NCI-H2081 (cell line): ENCODE data around the gene MAPK11.

Source experiments
- DNase-seq, 2 experiments: peaks; one replicate each; lab custom pipeline; 2025; lab: John Stamatoyannopoulos, UW

Gene MAPK11

GRCh38 chr22:50248196-50249081, 21.7 kb downstream of the MAPK11 start:
- no peak for DNase-seq

DNA sequence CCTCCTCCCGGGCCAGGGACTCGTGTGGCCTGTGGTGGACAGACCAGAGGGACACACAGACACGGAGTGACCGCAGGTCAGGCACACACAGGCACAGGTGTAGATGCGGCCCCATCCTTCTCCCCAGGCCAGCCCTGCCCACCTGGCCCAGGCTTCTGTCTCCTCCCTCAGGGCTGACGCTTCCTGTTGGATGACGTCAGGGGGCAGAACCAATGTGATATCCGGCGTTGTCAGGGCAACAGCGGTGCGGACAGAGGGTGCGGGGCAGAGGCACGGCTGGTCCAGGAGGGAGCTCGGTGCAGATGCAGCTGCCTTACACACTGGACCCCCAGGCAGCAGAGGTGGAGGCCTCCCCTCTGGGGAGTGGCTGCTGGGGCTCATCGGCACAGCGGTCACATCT, 22.4 kb downstream of the MAPK11 start:
- peak; percentile 83 to 87 for DNase-seq

DNA sequence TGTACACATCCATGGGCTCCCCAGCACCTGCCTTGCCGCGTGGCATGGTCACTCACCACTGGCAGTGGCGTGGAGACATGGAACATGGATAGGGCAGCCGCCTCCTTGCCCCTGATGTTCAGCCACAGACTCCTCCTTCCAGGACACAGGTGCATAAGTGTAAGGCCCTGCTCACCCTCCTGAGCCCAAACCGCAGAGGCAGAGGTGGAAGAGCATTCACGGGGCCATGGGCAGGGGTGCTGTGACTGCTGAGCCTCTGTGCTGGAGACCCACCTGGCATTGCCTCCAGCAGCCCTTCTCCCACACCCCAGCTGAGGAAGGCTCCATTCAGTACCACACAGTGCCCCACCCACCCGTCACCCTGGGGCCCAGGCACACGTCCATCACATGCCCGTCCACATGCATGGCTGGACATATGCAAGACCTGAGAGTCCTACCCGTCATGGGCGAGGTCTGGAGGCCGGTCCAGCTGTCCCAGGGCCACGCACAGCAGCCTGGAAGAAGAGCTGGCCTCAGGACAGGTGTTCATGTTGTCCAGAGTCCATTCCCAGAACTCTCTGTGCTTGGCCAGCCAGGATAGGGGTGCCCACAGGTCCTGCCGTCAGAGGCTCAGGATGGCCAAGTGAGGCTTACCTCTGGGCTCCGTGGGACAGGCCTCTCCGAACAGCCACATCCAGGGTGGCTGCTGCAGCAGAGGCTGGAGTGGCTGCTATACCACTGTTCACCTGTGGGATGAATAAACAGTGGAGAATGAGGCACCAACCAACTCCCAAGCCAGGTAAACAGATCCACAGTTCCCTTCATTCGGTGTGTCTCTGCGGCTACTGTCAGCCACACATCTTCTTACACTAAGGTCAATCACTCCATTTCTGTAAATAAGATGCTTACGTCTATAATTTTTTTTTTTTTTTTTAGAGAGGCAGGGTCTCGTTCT, 23.7 kb downstream of the MAPK11 start:
- DNase-seq, result no peak

- no peak for DNase-seq
These were observed 24.7 kb downstream of the MAPK11 start for GRCh38 chr22:50245214-50246072.

GRCh38 chr22:50244420-50245213, 25.6 kb downstream of the MAPK11 start, which contains the start of gene TUBGCP6:
TSS of gene TUBGCP6 (minus strand) at chr22:50245023. CDS start at chr22:50244459, 564 bp downstream.
- DNase-seq, result peak; percentile 79 to 90

DNA sequence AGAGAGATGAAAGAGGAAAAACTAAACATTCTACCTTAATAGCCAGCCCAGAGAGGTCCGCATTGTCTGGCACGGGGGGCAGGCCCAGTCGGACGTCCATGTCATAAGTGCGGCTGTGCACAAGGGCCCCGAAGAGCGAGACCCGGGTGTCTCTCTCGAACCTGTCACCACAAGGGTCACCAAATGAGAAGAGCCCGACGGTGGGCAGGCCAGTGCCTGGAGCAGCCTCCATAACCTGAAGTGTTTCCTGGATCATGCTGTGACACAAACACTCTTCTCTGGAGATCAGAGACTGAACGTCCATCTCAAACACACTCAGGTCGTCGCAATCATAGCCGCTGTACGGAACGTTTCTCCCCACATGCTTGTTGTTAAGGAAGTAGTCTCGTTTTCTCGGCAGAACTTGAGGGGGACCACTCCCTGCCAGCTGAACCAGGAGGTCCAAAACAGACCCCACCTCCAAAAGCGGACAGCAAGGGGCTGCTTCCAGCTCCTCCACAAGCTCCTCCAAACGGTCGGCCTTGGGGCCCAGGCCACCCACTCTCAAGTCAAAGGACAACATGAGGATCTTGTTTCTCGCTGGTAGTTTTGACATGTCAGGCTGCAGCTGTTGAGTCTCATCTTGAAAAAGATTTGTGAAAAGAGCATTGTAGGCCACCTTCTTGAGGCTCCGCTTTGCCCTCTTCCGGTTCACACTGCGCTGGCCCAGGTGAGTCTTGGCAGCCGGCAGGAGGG, 26.3 kb downstream of the MAPK11 start:
- no peak for DNase-seq

GRCh38 chr22:50242406-50242949, 27.7 kb downstream of the MAPK11 start:
- no peak for DNase-seq

GRCh38 chr22:50238755-50239154, 31.4 kb downstream of the MAPK11 start:
- DNase-seq, result no peak

GRCh38 chr22:50236731-50237409, 33.3 kb downstream of the MAPK11 start:
- peak; percentile 8 to 44 for DNase-seq

GRCh38 chr22:50233223-50233622, 37.0 kb downstream of the MAPK11 start:
- no peak for DNase-seq

DNA sequence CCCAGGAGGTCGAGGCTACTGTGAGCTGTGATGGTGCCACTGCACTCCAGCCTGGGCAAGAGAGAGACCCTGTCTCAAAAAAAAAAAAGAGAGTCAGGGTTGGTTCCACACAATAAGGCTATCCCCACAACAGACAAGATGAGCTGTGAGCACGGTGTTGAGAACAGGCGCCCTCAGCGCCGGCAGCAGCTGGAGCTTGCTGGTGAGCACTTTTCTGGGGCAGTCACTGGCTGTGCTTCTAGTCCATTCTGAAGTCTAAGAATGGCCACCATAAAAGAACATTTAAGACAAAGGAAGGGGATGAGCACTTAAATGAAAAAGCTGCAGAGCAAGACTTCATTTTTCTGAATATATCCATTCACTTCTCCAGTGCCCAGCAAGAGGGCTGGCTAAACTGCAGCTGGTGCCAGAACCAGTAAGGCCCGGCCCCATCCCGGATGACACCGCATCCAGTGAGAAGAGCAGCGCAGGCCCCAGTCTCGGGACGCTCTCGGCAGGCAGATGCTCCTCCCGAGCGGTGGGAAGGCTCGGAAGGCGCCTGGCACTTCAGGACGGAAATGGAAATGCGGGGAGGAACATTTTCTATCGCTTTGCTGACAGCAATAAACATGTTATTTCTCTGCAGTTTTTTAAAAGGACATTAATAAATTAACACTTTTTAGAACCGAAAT, 37.6 kb downstream of the MAPK11 start:
- no peak for DNase-seq

- no peak for DNase-seq
These were observed 40.8 kb downstream of the MAPK11 start for GRCh38 chr22:50229370-50229769.

DNA sequence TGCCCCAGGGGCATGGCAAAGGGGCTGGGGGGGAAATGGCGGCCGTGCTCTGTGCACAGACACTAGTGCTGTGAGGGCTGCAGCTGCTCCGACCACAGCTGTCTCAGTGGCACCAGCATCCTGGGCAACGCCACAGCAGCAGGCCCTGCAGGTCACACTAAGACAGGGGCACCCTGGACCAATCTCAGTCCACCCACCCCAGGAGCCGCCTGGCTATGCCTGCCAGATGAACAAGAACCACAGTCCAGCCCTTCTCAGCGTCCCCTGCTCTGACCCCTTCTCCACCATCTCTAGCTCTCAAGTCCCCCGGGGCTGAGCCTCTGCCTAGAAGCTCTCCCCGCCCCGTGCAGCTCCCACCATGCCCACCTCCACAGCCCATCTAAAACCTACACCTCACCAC, 41.8 kb downstream of the MAPK11 start:
- DNase-seq, result no peak

DNA sequence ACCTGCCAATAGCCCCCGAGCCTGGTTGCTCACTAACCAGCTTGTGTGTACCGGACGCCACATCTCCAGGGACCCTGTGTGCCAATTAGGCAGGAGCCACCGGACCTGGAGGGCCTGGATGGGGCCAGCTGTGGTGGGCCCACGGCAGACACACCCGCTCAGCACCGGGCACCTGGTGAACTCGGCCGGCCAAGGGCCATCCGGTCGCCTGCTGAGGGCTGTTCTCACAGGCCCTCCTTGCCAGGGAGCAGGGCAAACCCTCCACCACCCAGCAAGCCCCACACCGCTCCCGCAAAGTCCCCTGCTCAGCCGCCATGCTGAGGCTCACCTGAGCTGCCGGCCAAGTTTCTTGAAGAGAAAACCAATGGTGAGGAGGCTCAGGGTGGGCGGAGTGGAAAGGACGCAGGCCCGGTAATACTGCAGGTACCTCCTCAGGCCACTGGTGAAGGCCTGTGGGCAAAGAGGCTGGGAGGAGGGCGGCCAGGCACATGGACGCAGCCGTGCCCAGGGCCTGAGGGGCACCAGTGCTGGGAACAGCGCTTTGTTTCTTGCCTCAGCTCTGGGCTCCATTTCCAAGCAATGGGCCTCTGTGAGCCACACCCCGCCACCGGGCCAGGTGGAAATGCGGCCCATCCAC, 42.5 kb downstream of the MAPK11 start:
- no peak for DNase-seq

- no peak for DNase-seq
These were observed 43.4 kb downstream of the MAPK11 start for GRCh38 chr22:50226875-50227165.

GRCh38 chr22:50226063-50226874, 43.9 kb downstream of the MAPK11 start:
- no peak for DNase-seq

- DNase-seq, result no peak
These were observed 44.8 kb downstream of the MAPK11 start for GRCh38 chr22:50225200-50225969.
